Ishikawa (cell line): ENCODE data around the gene HIGD1C.
A peak's percentile ranks its signal among the peaks of the same experiment; 100 is the strongest.

Experiments used
- CREB1 ChIP-seq: IDR thresholded peaks from 2 replicates; pipeline ENCODE4 v1.6.1; 2012; ENCODE audit warnings: low read depth
- EP300 ChIP-seq: IDR thresholded peaks from 2 replicates; pipeline ENCODE4 v1.6.1; 2012; ENCODE audit warnings: borderline replicate concordance
- MAX ChIP-seq: IDR thresholded peaks from 2 replicates; pipeline ENCODE4 v1.6.1; 2012
- NFIC ChIP-seq: IDR thresholded peaks from 2 replicates; pipeline ENCODE4 v1.6.1; 2012
- RAD21 ChIP-seq: IDR thresholded peaks from 2 replicates; pipeline ENCODE4 v1.6.1; 2012; ENCODE audit warnings: low read depth
- REST ChIP-seq: IDR thresholded peaks from 2 replicates; pipeline ENCODE4 v1.6.1; 2012; ENCODE audit warnings: low read depth, mild to moderate bottlenecking
- TEAD4 ChIP-seq: IDR thresholded peaks from 2 replicates; pipeline ENCODE4 v1.6.1; 2012
- YY1 ChIP-seq: IDR thresholded peaks from 2 replicates; pipeline ENCODE4 v1.6.1; 2012; ENCODE audit warnings: low read depth
- ZBTB7A ChIP-seq: IDR thresholded peaks from 2 replicates; pipeline ENCODE4 v1.6.1; 2012; ENCODE audit warnings: low read depth

- TF ChIP-seq NFIC = no peak
- no peak for TF ChIP-seq EP300
- TF ChIP-seq YY1 = no peak
- peak; percentile 19; the same call in 1 of the 2 replicates for TF ChIP-seq RAD21
- TF ChIP-seq ZBTB7A = no peak
- no peak for TF ChIP-seq TEAD4
- no peak for TF ChIP-seq MAX
- no peak for TF ChIP-seq REST
- no peak for TF ChIP-seq CREB1
Observed at GRCh38 chr12:50914872-50915484, 37.4 kb upstream of the HIGD1C start.
